Upper lobe of left lung (tissue), 6 donors: ENCODE data around the gene MFSD8. TPM values are rescaled to one million over a fixed set of nuclear protein-coding genes. Genes with fewer than 3 reads are reported as not detected.
A peak's percentile ranks its signal among the peaks of the same experiment; 100 is the strongest.

Experiments used
- ATAC-seq, 2 donors: fragments of 200-7000 bp; cut with Tn5 transposase; one replicate each; pipeline ENCODE4 v1.9.1; 2022; ENCODE audit warnings: mild to moderate bottlenecking in 2 of 2, moderate library complexity in 2 of 2; ENCODE audit not compliant: low FRiP score in 2 of 2
- DNase-seq, 2 donors: peaks; one replicate each; pipeline ENCODE4 v3.0.0-alpha.2; 2019 to 2020
- H3K27ac ChIP-seq, 4 donors: fragments of 200-600 bp; sonication (generic); one replicate each; pipeline ENCODE4 v1.5.1; 2016 to 2019
- H3K27me3 ChIP-seq, 4 donors: fragments of 200-600 bp; sonication (generic); one replicate each; pipeline ENCODE4 v1.5.1; 2017 to 2019
- H3K36me3 ChIP-seq, 4 donors: fragments of 200-600 bp; sonication (generic); one replicate each; pipeline ENCODE4 v1.5.1; 2016 to 2019
- H3K4me1 ChIP-seq, 4 donors: fragments of 200-600 bp; sonication (generic); one replicate each; pipeline ENCODE4 v1.5.1; 2018 to 2019
- H3K4me3 ChIP-seq, 4 donors: fragments of 200-600 bp; sonication (generic); one replicate each; pipeline ENCODE4 v1.5.1; 2017 to 2019; ENCODE audit warnings: mild to moderate bottlenecking in 2 of 4, moderate library complexity in 1 of 4
- H3K9me3 ChIP-seq, 4 donors: fragments of 200-600 bp; sonication (generic); one replicate each; pipeline ENCODE4 v1.5.1; 2018 to 2019
- EP300 ChIP-seq, 4 donors: sonication (generic); formaldehyde crosslinking; IDR thresholded peaks; one replicate each; pipeline ENCODE4 v1.5.1; 2017; ENCODE audit warnings: antibody characterized with exemption in 4 of 4, control low read depth in 2 of 4
- POLR2A ChIP-seq, 4 donors: fragments of 450-650 bp; IDR thresholded peaks; one replicate each; pipeline ENCODE4 v1.5.1; 2016 to 2017; ENCODE audit warnings: antibody characterized with exemption in 4 of 4, mild to moderate bottlenecking in 2 of 4
- POLR2AphosphoS5 ChIP-seq, 2 donors: sonication (generic); formaldehyde crosslinking; IDR thresholded peaks; one replicate each; pipeline ENCODE4 v1.5.1; 2017; ENCODE audit warnings: antibody characterized with exemption in 2 of 2
- WGBS, 2 donors: methylation state at CpG; one replicate each; pipeline ENCODE4 v1.1.5; 2017 to 2018; 5-methylcytosine and 5-hydroxymethylcytosine counted together
- small RNA-seq, 4 donors: library from RNA; depleted of rRNA; stranded (forward); fragments of <200 nt; gene quantifications; one replicate each; pipeline ENCODE3, GENCODE V24; 2016
- total RNA-seq, 6 donors: library from RNA; depleted of rRNA in 4 of 6; stranded (reverse); fragments of >200 nt in 4 of 6; gene quantifications; one replicate each; pipeline versions ENCODE4 v1.1.0 to v1.2.1, GENCODE V29; 2016 to 2021
- TF ChIP-seq, protein P1 (sequence below), 6 experiments: fragments of 450-650 bp in 4 of 6; fragments of 200-600 bp in 2 of 6; sonication (generic) in 2 of 6; IDR thresholded peaks; one replicate each; pipeline ENCODE4 v1.5.1; 2016 to 2019; ENCODE audit warnings: antibody characterized with exemption in 6 of 6
- donor health status: DM: no; HTN: no; CAD: no; lungs with moderate emphysema.
- donor health status: DM: no; HTN: yes; CAD: no; lungs with severe emphysema.

MFSD8 gene
- total RNA-seq, 6 donors from 2014 or later, result 16.1 to 46.1 (median 23.8) TPM

DNA sequence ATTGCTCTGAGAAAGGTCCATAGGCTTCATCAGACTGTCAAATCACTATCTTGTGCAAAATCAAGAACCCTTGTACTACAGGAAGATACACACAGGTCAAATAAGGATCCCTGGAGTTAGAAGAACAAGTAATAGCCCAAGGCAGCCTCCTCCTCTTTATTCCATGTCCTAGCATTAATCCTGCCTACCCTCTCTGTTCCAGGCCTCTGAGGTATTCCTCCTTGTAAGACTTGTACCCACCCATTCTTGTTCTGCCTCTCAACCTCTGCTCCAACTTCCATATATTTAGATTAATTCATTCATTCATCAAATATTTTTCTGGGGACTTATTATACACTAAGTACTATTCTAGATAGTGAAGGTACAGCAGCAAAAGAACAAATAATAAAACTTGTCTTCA, 94.7 kb downstream of the MFSD8 start:
- no peak for TF ChIP-seq POLR2AphosphoS5 (IDR thresholded peaks at IDR 0.05)
- no peaks in the 10 kb centered on the region for H3K36me3 ChIP-seq

DNA sequence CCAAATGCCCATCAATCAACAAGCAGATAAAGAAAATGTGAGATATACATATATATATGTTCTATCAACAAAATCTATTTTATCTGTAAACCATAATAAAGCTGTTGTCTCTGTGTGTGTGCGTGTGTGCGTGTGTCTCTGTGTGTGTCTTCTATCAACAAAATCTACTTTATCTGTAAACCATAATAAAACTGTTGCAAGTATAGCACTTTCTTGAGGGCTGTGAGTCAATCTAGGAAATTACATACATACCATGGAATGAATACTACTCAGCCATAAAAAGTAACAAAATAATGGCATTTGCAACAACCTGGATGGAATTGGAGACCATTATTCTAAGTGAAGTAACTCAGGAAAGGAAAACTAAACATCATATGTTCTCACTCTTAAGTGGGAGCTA, 96.8 kb downstream of the MFSD8 start:
- Histone ChIP-seq H3K27me3 (no peaks in the 10 kb centered on the region), H3K36me3 (no peaks in the 10 kb centered on the region), H3K4me3 (no peak overlapping the region), H3K27ac (no peak overlapping the region), H3K4me1 (peaks cover 7 to 13% (median 10%) of the 10 kb centered on the region in 4 donors), H3K9me3 (no peaks in the 10 kb centered on the region)
- WGBS, 2 donors, result 99 to 100% methylated on average over 2 of the region's 2 CpGs
- TF ChIP-seq, protein P1, sequence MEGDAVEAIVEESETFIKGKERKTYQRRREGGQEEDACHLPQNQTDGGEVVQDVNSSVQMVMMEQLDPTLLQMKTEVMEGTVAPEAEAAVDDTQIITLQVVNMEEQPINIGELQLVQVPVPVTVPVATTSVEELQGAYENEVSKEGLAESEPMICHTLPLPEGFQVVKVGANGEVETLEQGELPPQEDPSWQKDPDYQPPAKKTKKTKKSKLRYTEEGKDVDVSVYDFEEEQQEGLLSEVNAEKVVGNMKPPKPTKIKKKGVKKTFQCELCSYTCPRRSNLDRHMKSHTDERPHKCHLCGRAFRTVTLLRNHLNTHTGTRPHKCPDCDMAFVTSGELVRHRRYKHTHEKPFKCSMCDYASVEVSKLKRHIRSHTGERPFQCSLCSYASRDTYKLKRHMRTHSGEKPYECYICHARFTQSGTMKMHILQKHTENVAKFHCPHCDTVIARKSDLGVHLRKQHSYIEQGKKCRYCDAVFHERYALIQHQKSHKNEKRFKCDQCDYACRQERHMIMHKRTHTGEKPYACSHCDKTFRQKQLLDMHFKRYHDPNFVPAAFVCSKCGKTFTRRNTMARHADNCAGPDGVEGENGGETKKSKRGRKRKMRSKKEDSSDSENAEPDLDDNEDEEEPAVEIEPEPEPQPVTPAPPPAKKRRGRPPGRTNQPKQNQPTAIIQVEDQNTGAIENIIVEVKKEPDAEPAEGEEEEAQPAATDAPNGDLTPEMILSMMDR (IDR thresholded peaks at IDR 0.05), result no peak
- TF ChIP-seq EP300 (IDR thresholded peaks at IDR 0.05) (no peak), POLR2AphosphoS5 (IDR thresholded peaks at IDR 0.05) (no peak), POLR2A (IDR thresholded peaks at IDR 0.05) (no peak)
- DNase-seq (no peak), ATAC-seq (no peak)

More for the DNA sequence above, 94.7 kb downstream of the MFSD8 start:
- DNase-seq, result no peak
- no peak for ATAC-seq
- Histone ChIP-seq H3K27me3 (no peaks in the 10 kb centered on the region), H3K27ac (peak overlapping the region in 1 of 4 donors; percentile 23), H3K9me3 (no peaks in the 10 kb centered on the region), H3K4me1 (peaks cover 7 to 13% (median 10%) of the 10 kb centered on the region in 4 donors), H3K4me3 (no peak overlapping the region)

Small RNA genes within 50 kb of the gene (small RNA-seq; reads per million reads assigned to genes)
- 0 reads per million in 4 donors for gene RNU6-583P

Other genes with a start within 250 kb of the MFSD8 start
- gene SLC25A31, start 234.8 kb downstream of the MFSD8 start, total RNA-seq, result not detected
- gene HSPA4L, start 182.9 kb downstream of the MFSD8 start, total RNA-seq, result 1 to 10 TPM; 1.3 to 7.7 (median 2.5) TPM
- 1 to 10 TPM; 1.3 to 5.2 (median 2.0) TPM for gene PLK4, start 84.3 kb downstream of the MFSD8 start, total RNA-seq
- 10 to 100 TPM in 4 of 6 donors, 1 to 10 TPM in 2; 9.3 to 30.4 (median 12.0) TPM for gene ABHD18, start 233 bp upstream of the MFSD8 start, total RNA-seq
- gene LARP1B, start 96.1 kb upstream of the MFSD8 start, total RNA-seq, result 10 to 100 TPM; 13.8 to 41.7 (median 20.7) TPM